Neural cell (in vitro differentiated cells): ENCODE measurements around the gene FOXP4. TPM values are rescaled to one million over a fixed set of nuclear protein-coding genes. Genes with fewer than 3 reads are reported as not detected.

Experiments used
- H2AFZ ChIP-seq: fragments of 200-600, 300-800 bp; sonication (generic), shearing (Covaris generic); 2 replicates; pipeline ENCODE4 v1.6.0; 2014; ENCODE audit warnings: low read depth, mild to moderate bottlenecking, antibody characterized with exemption, low read length, moderate library complexity
- H3F3A ChIP-seq: fragments of 200-600 bp; shearing (Covaris generic); 2 replicates; pipeline ENCODE4 v1.6.1; 2016; ENCODE audit warnings: mild to moderate bottlenecking, moderate library complexity, mixed read lengths, antibody characterized with exemption, low read length; ENCODE audit not compliant: insufficient read depth, poor library complexity, severe bottlenecking
- H3K27ac ChIP-seq: fragments of 200-600, 300-800 bp; sonication (generic), shearing (Covaris generic); 2 replicates; pipeline ENCODE4 v1.5.1; 2014; ENCODE audit warnings: mild to moderate bottlenecking, low read length, moderate library complexity
- H3K27me3 ChIP-seq: fragments of 300-800, 200-600 bp; sonication (generic), shearing (Covaris generic); 2 replicates; pipeline ENCODE4 v1.6.0; 2014; ENCODE audit warnings: mild to moderate bottlenecking, low read depth, low read length, moderate library complexity; ENCODE audit not compliant: insufficient read depth
- H3K36me3 ChIP-seq: fragments of 300-800, 200-600 bp; sonication (generic), shearing (Covaris generic); 2 replicates; pipeline ENCODE4 v1.5.1; 2014; ENCODE audit warnings: mild to moderate bottlenecking, antibody characterized with exemption, low read length, moderate library complexity; ENCODE audit not compliant: insufficient read depth
- H3K4me2 ChIP-seq: fragments of 300-800, 200-600 bp; sonication (generic), shearing (Covaris generic); 2 replicates; pipeline ENCODE4 v1.6.0; 2014; ENCODE audit warnings: mild to moderate bottlenecking, low read length
- H3K4me3 ChIP-seq: fragments of 300-800, 200-600 bp; sonication (generic), shearing (Covaris generic); 2 replicates; pipeline ENCODE4 v1.5.1; 2014; ENCODE audit warnings: mild to moderate bottlenecking, low read length, moderate library complexity
- H3K79me2 ChIP-seq: fragments of 200-600 bp; shearing (Covaris generic); replicated peaks from 2 replicates; pipeline ENCODE4 v1.6.0; 2014; ENCODE audit warnings: mild to moderate bottlenecking, low read length, moderate library complexity; ENCODE audit not compliant: insufficient read depth
- H3K9ac ChIP-seq: fragments of 300-800, 200-600 bp; sonication (generic), shearing (Covaris generic); 2 replicates; pipeline ENCODE4 v1.6.1; 2016; ENCODE audit warnings: mild to moderate bottlenecking, low read length, mixed read lengths
- H3K9me2 ChIP-seq: fragments of 200-600 bp; shearing (Covaris generic); 2 replicates; pipeline ENCODE4 v1.6.1; 2016; ENCODE audit warnings: mild to moderate bottlenecking, low read length, mixed read lengths; ENCODE audit not compliant: insufficient read depth
- H3K9me3 ChIP-seq: fragments of 200-600, 300-800 bp; sonication (generic), shearing (Covaris generic); 2 replicates; pipeline ENCODE4 v1.6.1; 2016; ENCODE audit warnings: mild to moderate bottlenecking, mixed run types, low read length, moderate library complexity, mixed read lengths
- H4K20me1 ChIP-seq: fragments of 200-600 bp; shearing (Covaris generic); 2 replicates; pipeline ENCODE4 v1.6.1; 2016; ENCODE audit warnings: mild to moderate bottlenecking, mixed run types; ENCODE audit not compliant: insufficient read depth
- CTCF ChIP-seq: fragments of 450-650 bp; IDR thresholded peaks from 2 replicates; pipeline ENCODE4 v1.5.1; 2014; ENCODE audit warnings: antibody characterized with exemption, mild to moderate bottlenecking, moderate library complexity; ENCODE audit not compliant: poor library complexity, severe bottlenecking
- EP300 ChIP-seq: fragments of 450-650 bp; conservative IDR thresholded peaks from 2 replicates; pipeline ENCODE4 v1.6.1; 2014; ENCODE audit warnings: antibody characterized with exemption, mild to moderate bottlenecking, moderate library complexity; ENCODE audit not compliant: poor library complexity, severe bottlenecking
- EZH2 ChIP-seq: fragments of 200-600, 300-800 bp; shearing (Covaris generic), sonication (generic); IDR thresholded peaks from 2 replicates; pipeline ENCODE4 v1.6.1; 2014; ENCODE audit warnings: antibody characterized with exemption, low read length, borderline replicate concordance, mild to moderate bottlenecking; ENCODE audit not compliant: insufficient read depth, poor library complexity, severe bottlenecking
- MXI1 ChIP-seq: fragments of 450-650 bp; conservative IDR thresholded peaks from 2 replicates; pipeline ENCODE4 v1.6.1; 2014; ENCODE audit warnings: antibody characterized with exemption, mild to moderate bottlenecking; ENCODE audit not compliant: poor library complexity, severe bottlenecking
- POLR2AphosphoS5 ChIP-seq: IDR thresholded peaks from 2 replicates; pipeline ENCODE4 v1.6.1; 2012
- RAD21 ChIP-seq: fragments of 450-650 bp; conservative IDR thresholded peaks from 2 replicates; pipeline ENCODE4 v1.6.1; 2014; ENCODE audit warnings: antibody characterized with exemption, mild to moderate bottlenecking, moderate library complexity
- REST ChIP-seq: IDR thresholded peaks from 2 replicates; pipeline ENCODE4 v1.6.1; 2012; ENCODE audit warnings: borderline replicate concordance
- SMC3 ChIP-seq: fragments of 450-650 bp; conservative IDR thresholded peaks from 2 replicates; pipeline ENCODE4 v1.6.1; 2014; ENCODE audit warnings: antibody characterized with exemption, mild to moderate bottlenecking, moderate library complexity; ENCODE audit not compliant: poor library complexity
- TAF1 ChIP-seq: IDR thresholded peaks from 2 replicates; pipeline ENCODE4 v1.6.1; 2012; ENCODE audit warnings: low read depth
- polyA plus RNA-seq: library from polyadenylated mRNA; depleted of rRNA; stranded (reverse); fragments of >200 nt; gene quantifications from 2 replicates; pipeline ENCODE4 v1.2.3, GENCODE V29; 2014

The FOXP4 gene
- polyA plus RNA-seq, 1 donor from 2014 or later, result 7.1 TPM

- no peak overlapping the region for H3K9ac ChIP-seq
- H3K36me3 ChIP-seq, result no peaks in the 10 kb centered on the region
- H3K4me3 ChIP-seq, result no peak overlapping the region
- no peak overlapping the region for H3K27ac ChIP-seq
- no peaks in the 10 kb centered on the region for H3K9me3 ChIP-seq
- H3K79me2 ChIP-seq, result no peaks in the 10 kb centered on the region
- no peaks in the 10 kb centered on the region for H3F3A ChIP-seq
- H3K9me2 ChIP-seq, result no peaks in the 10 kb centered on the region
- TF ChIP-seq RAD21 (no peak), POLR2AphosphoS5 (no peak), TAF1 (no peak), SMC3 (no peak), REST (no peak), EZH2 (no peak), EP300 (no peak), MXI1 (no peak), CTCF (no peak)
- H3K4me2 ChIP-seq, result no peak overlapping the region
- no peak overlapping the region for H2AFZ ChIP-seq
- no peaks in the 10 kb centered on the region for H4K20me1 ChIP-seq
- no peaks in the 10 kb centered on the region for H3K27me3 ChIP-seq
These were observed 80.7 kb downstream of the FOXP4 start for GRCh38 chr6:41626917-41627316.

- Histone ChIP-seq H3K9ac (no peak overlapping the region), H3K4me3 (no peak overlapping the region), H3K4me2 (no peak overlapping the region), H2AFZ (no peak overlapping the region), H3K36me3 (no peaks in the 10 kb centered on the region), H3K27ac (no peak overlapping the region), H3K79me2 (no peaks in the 10 kb centered on the region), H3K9me3 (no peaks in the 10 kb centered on the region), H4K20me1 (no peaks in the 10 kb centered on the region), H3K9me2 (no peaks in the 10 kb centered on the region), H3F3A (no peaks in the 10 kb centered on the region), H3K27me3 (no peaks in the 10 kb centered on the region)
- TF ChIP-seq REST (no peak), SMC3 (no peak), TAF1 (no peak), EZH2 (no peak), MXI1 (no peak)
These were observed 82.9 kb downstream of the FOXP4 start for GRCh38 chr6:41629128-41629527.
